Right lobe of liver (tissue), 4 donors: ENCODE measurements around the gene PCNA.

Experiments
- POLR2A ChIP-seq: fragments of 450-650 bp; IDR thresholded peaks from one replicate; pipeline ENCODE4 v1.6.1; 2017; ENCODE audit warnings: antibody characterized with exemption, mild to moderate bottlenecking
- TF ChIP-seq, protein P1 (sequence below), 4 donors: fragments of 200-600 bp in 3 of 4; fragments of 450-650 bp in 1 of 4; IDR thresholded peaks; one replicate each; pipeline versions ENCODE4 v1.5.1 to v1.8.0; 2016 to 2022; ENCODE audit warnings: antibody characterized with exemption in 4 of 4, mild to moderate bottlenecking in 2 of 4
- donor health status: DM: no; HTN: no; CAD: no.
- donor health status: DM: no; HTN: no; CAD: no.
- donor health status: DM: no; HTN: yes; CAD: no.

DNA sequence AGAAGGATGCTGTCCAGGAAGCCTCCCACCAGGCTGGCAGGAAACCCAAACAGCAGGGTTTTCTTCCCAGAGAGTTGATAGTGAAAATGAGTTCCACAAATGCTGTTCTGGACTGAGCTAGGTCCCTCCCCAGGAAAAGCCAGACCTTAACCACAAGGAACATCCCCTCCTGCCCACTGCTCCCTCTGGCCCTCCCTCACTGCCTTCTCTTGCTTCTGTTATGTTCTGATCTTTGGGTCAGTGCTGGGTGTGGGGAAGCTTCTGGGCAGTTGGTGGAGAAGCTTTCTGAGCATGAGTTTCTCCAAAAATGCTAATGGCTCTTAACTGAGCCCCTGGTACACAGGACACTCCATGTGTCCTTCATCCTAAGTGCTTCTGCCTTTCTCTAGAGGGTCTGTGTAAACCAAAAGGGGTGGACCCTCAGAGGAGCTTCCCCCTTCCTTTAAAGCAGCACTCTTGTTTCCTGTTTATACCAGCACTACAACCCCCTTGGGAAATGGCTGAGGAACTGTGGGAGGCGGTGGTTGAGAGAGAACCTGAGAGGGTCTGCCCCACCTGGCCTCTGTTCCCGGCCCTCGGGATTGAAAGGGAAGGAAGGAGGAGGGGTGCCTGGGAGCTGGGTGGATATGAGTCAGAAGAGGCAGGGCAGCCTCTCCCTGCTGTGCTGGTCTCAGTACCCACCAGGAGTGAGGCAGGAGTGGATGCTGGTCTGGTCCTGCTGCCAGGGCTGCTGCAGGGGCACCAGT lies 49.1 kb upstream of the PCNA start:
- TF ChIP-seq, protein P1, sequence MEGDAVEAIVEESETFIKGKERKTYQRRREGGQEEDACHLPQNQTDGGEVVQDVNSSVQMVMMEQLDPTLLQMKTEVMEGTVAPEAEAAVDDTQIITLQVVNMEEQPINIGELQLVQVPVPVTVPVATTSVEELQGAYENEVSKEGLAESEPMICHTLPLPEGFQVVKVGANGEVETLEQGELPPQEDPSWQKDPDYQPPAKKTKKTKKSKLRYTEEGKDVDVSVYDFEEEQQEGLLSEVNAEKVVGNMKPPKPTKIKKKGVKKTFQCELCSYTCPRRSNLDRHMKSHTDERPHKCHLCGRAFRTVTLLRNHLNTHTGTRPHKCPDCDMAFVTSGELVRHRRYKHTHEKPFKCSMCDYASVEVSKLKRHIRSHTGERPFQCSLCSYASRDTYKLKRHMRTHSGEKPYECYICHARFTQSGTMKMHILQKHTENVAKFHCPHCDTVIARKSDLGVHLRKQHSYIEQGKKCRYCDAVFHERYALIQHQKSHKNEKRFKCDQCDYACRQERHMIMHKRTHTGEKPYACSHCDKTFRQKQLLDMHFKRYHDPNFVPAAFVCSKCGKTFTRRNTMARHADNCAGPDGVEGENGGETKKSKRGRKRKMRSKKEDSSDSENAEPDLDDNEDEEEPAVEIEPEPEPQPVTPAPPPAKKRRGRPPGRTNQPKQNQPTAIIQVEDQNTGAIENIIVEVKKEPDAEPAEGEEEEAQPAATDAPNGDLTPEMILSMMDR (IDR thresholded peaks at IDR 0.05): no peak
- TF ChIP-seq POLR2A: no peak
